GM23338 (cell line): ENCODE measurements around the gene TXLNB.

Source experiments
- CREB1 ChIP-seq: fragments of 250-450 bp; sonication (Bioruptor Pico); IDR thresholded peaks from 2 replicates; pipeline ENCODE4 v1.5.0; 2020; ENCODE audit warnings: low read depth, mild to moderate bottlenecking, moderate library complexity
- CTCF ChIP-seq, 2 experiments: fragments of 200-600 bp in 1 of 2; sonication (generic) in 1 of 2; conservative IDR thresholded peaks; 2 replicates each; pipeline versions ENCODE4 v1.5.1 to v1.6.1; 2016 to 2017; ENCODE audit warnings: antibody characterized with exemption in 2 of 2, low read depth in 2 of 2, mild to moderate bottlenecking in 2 of 2, moderate library complexity in 1 of 2
- EZH2 ChIP-seq: fragments of 200-600 bp; sonication (generic); IDR thresholded peaks from one replicate; pipeline ENCODE4 v1.8.0; 2017; ENCODE audit warnings: antibody characterized with exemption, mild to moderate bottlenecking, low read depth; ENCODE audit not compliant: unreplicated experiment
- EZH2phosphoT487 ChIP-seq: fragments of 200-600 bp; sonication (generic); IDR thresholded peaks from one replicate; pipeline ENCODE4 v1.8.1; 2018; ENCODE audit warnings: antibody characterized with exemption; ENCODE audit not compliant: unreplicated experiment
- JUNB ChIP-seq: IDR thresholded peaks from one replicate; pipeline ENCODE4 v1.6.1; 2016; ENCODE audit warnings: antibody characterized with exemption; ENCODE audit not compliant: unreplicated experiment
- POLR2AphosphoS5 ChIP-seq: IDR thresholded peaks from 2 replicates; pipeline ENCODE4 v1.6.1; 2016; ENCODE audit warnings: antibody characterized with exemption, low read depth
- STAT1 ChIP-seq: IDR thresholded peaks from one replicate; pipeline ENCODE4 v1.6.1; 2016; ENCODE audit warnings: antibody characterized with exemption; ENCODE audit not compliant: unreplicated experiment
- TF ChIP-seq, protein P1 (sequence below): IDR thresholded peaks from one replicate; pipeline ENCODE4 v1.6.1; 2018; ENCODE audit warnings: antibody characterized with exemption; ENCODE audit not compliant: unreplicated experiment

DNA sequence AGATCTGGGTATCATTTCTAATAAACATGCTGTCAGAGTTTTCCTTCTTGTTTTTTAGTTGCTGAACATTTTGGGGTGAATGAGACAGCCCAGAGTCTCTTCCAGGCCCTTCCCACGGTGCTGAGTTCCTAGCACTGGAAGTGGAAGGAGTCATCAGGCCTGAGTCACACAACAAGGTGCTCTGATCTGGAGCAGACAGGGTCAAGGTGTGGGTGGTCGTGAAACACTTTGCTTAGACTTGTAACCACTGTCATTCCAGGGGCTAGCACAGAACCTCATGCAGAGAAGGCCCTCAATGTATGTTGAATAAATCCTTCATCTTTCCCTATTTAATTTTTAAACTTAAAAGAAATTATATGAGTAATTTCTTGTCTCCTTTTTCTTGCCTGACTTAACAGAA, 60.6 kb downstream of the TXLNB start:
- TF ChIP-seq, protein P1, sequence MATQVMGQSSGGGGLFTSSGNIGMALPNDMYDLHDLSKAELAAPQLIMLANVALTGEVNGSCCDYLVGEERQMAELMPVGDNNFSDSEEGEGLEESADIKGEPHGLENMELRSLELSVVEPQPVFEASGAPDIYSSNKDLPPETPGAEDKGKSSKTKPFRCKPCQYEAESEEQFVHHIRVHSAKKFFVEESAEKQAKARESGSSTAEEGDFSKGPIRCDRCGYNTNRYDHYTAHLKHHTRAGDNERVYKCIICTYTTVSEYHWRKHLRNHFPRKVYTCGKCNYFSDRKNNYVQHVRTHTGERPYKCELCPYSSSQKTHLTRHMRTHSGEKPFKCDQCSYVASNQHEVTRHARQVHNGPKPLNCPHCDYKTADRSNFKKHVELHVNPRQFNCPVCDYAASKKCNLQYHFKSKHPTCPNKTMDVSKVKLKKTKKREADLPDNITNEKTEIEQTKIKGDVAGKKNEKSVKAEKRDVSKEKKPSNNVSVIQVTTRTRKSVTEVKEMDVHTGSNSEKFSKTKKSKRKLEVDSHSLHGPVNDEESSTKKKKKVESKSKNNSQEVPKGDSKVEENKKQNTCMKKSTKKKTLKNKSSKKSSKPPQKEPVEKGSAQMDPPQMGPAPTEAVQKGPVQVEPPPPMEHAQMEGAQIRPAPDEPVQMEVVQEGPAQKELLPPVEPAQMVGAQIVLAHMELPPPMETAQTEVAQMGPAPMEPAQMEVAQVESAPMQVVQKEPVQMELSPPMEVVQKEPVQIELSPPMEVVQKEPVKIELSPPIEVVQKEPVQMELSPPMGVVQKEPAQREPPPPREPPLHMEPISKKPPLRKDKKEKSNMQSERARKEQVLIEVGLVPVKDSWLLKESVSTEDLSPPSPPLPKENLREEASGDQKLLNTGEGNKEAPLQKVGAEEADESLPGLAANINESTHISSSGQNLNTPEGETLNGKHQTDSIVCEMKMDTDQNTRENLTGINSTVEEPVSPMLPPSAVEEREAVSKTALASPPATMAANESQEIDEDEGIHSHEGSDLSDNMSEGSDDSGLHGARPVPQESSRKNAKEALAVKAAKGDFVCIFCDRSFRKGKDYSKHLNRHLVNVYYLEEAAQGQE: no peak
- TF ChIP-seq CTCF (conservative IDR thresholded peaks at IDR 0.05; ENCODE audit: low read depth in 2 of 2) (no peak), EZH2 (no peak), JUNB (no peak), EZH2phosphoT487 (no peak), CREB1 (no peak), POLR2AphosphoS5 (no peak), STAT1 (no peak)
